Suprapubic skin (tissue), 4 donors: ENCODE results near the gene OR8U1. TPM values are rescaled to one million over a fixed set of nuclear protein-coding genes. Genes with fewer than 3 reads are reported as not detected.

Source experiments
- DNase-seq, 2 donors: peaks; one replicate each; pipeline ENCODE4 v3.0.0-alpha.2; 2019; ENCODE audit warnings: low spot score in 2 of 2
- H3K27ac ChIP-seq: fragments of 200-600 bp; sonication (generic); one replicate; pipeline ENCODE4 v1.5.1; 2019
- H3K27me3 ChIP-seq: fragments of 200-600 bp; sonication (generic); one replicate; pipeline ENCODE4 v1.5.1; 2019
- H3K36me3 ChIP-seq: fragments of 200-600 bp; sonication (generic); one replicate; pipeline ENCODE4 v1.5.1; 2019
- H3K4me1 ChIP-seq: fragments of 200-600 bp; sonication (generic); one replicate; pipeline ENCODE4 v1.5.1; 2019
- H3K4me3 ChIP-seq: fragments of 200-600 bp; sonication (generic); one replicate; pipeline ENCODE4 v1.5.1; 2019; ENCODE audit warnings: mild to moderate bottlenecking
- H3K9me3 ChIP-seq: fragments of 200-600 bp; sonication (generic); one replicate; pipeline ENCODE4 v1.5.1; 2019
- EP300 ChIP-seq: sonication (generic); formaldehyde crosslinking; IDR thresholded peaks from one replicate; pipeline ENCODE4 v1.6.1; 2017; ENCODE audit warnings: antibody characterized with exemption
- POLR2A ChIP-seq, 2 donors: fragments of 450-650 bp; IDR thresholded peaks; one replicate each; pipeline ENCODE4 v1.6.1; 2017; ENCODE audit warnings: antibody characterized with exemption in 2 of 2, mild to moderate bottlenecking in 2 of 2, moderate library complexity in 2 of 2
- POLR2AphosphoS5 ChIP-seq, 3 donors: sonication (generic); formaldehyde crosslinking; IDR thresholded peaks; one replicate each; pipeline ENCODE4 v1.6.1; 2017; ENCODE audit warnings: antibody characterized with exemption in 3 of 3
- WGBS: methylation state at CpG from one replicate; pipeline ENCODE4 v1.1.5; 2018; 5-methylcytosine and 5-hydroxymethylcytosine counted together
- total RNA-seq, 4 donors: library from RNA; depleted of rRNA; stranded (reverse); fragments of >200 nt; gene quantifications; one replicate each; pipeline ENCODE4 v1.1.0, GENCODE V29; 2016
- TF ChIP-seq, protein P1 (sequence below), 2 donors: fragments of 200-600 bp in 1 of 2; fragments of 450-650 bp in 1 of 2; sonication (generic) in 1 of 2; IDR thresholded peaks; one replicate each; pipeline ENCODE4 v1.5.1; 2016 to 2019; ENCODE audit warnings: antibody characterized with exemption in 2 of 2, mild to moderate bottlenecking in 1 of 2, moderate library complexity in 1 of 2

Gene OR8U1
- total RNA-seq, 4 donors from 2014 or later: not detected

- Histone ChIP-seq H3K4me1 (no peaks in the 10 kb centered on the region), H3K4me3 (no peak overlapping the region), H3K27me3 (no peaks in the 10 kb centered on the region), H3K27ac (no peak overlapping the region), H3K9me3 (no peaks in the 10 kb centered on the region), H3K36me3 (no peaks in the 10 kb centered on the region)
- DNase-seq: no peak
- TF ChIP-seq POLR2A (IDR thresholded peaks at IDR 0.05) (no peak), POLR2AphosphoS5 (IDR thresholded peaks at IDR 0.05) (no peak), EP300 (no peak)
- TF ChIP-seq, protein P1, sequence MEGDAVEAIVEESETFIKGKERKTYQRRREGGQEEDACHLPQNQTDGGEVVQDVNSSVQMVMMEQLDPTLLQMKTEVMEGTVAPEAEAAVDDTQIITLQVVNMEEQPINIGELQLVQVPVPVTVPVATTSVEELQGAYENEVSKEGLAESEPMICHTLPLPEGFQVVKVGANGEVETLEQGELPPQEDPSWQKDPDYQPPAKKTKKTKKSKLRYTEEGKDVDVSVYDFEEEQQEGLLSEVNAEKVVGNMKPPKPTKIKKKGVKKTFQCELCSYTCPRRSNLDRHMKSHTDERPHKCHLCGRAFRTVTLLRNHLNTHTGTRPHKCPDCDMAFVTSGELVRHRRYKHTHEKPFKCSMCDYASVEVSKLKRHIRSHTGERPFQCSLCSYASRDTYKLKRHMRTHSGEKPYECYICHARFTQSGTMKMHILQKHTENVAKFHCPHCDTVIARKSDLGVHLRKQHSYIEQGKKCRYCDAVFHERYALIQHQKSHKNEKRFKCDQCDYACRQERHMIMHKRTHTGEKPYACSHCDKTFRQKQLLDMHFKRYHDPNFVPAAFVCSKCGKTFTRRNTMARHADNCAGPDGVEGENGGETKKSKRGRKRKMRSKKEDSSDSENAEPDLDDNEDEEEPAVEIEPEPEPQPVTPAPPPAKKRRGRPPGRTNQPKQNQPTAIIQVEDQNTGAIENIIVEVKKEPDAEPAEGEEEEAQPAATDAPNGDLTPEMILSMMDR (IDR thresholded peaks at IDR 0.05): no peak
Measured at GRCh38 chr11:56410801-56411200, 35.4 kb downstream of the OR8U1 start.

DNA sequence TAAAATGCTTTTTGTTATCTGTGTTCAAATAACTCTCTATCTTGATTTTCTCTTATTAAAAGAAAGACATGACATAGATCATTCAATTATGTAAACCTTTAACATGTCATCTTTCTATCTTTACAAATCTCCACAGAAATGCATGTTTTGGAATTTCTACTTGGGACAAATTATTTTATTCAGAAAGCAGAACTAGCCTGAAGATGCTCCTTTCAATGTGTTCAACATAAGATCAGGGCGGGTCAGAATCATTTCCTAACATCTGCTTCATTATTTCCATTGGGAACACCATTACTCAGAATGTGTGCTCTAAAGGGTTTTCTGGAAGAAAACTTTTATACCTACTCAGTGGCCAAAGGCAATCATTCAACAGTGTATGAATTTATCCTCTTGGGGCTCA, 37.0 kb downstream of the OR8U1 start, which contains the start of gene OR5AL1:
Gene OR5AL1 (plus strand): TSS at position 301 of the 400 bp plus-strand sequence.
- TF ChIP-seq POLR2AphosphoS5 (IDR thresholded peaks at IDR 0.05) (no peak), EP300 (no peak), POLR2A (IDR thresholded peaks at IDR 0.05) (no peak)
- TF ChIP-seq, protein P1 (IDR thresholded peaks at IDR 0.05): no peak
- Histone ChIP-seq H3K36me3 (no peaks in the 10 kb centered on the region), H3K27ac (no peak within 1 kb of the TSS), H3K4me1 (no peaks in the 10 kb centered on the region), H3K27me3 (no peaks in the 10 kb centered on the region), H3K4me3 (no peak within 1 kb of the TSS), H3K9me3 (no peaks in the 10 kb centered on the region)
- DNase-seq: no peak
- 72% methylated on average over 1 of the region's 1 CpG for WGBS

Other genes starting within 250 kb of the OR8U1 start
- not detected for gene OR8J3, start 235.4 kb upstream of the OR8U1 start, total RNA-seq
- not detected for gene OR8K5, start 215.3 kb upstream of the OR8U1 start, total RNA-seq
- gene OR5J2, start 199.0 kb upstream of the OR8U1 start, total RNA-seq: not detected
- not detected for gene OR5T2, start 141.4 kb upstream of the OR8U1 start, total RNA-seq
- not detected for gene OR5T3, start 123.4 kb upstream of the OR8U1 start, total RNA-seq
- not detected for gene OR5T1, start 101.5 kb upstream of the OR8U1 start, total RNA-seq
- gene OR8H1, start 83.4 kb upstream of the OR8U1 start, total RNA-seq: not detected
- gene OR8K3, start 60.5 kb upstream of the OR8U1 start, total RNA-seq: not detected
- gene OR8K1, start 29.6 kb upstream of the OR8U1 start, total RNA-seq: not detected
- gene OR8J1, start 21.3 kb upstream of the OR8U1 start, total RNA-seq: not detected
- not detected for gene OR5AL1, start 37.1 kb downstream of the OR8U1 start, total RNA-seq
- gene OR5M3, start 97.7 kb downstream of the OR8U1 start, total RNA-seq: not detected
- gene OR5M8, start 115.7 kb downstream of the OR8U1 start, total RNA-seq: not detected
- gene OR5M11, start 167.6 kb downstream of the OR8U1 start, total RNA-seq: not detected
- gene OR5M10, start 202.1 kb downstream of the OR8U1 start, total RNA-seq: not detected
- not detected for gene OR5M1, start 239.2 kb downstream of the OR8U1 start, total RNA-seq